Astrocyte of the spinal cord (primary cell): ENCODE data around the gene ZNF598.
A peak's percentile ranks its signal among the peaks of the same experiment; 100 is the strongest.

Experiments
- DNase-seq: peaks from one replicate; pipeline ENCODE4 v3.0.0; 2011; ENCODE audit warnings: low read depth, low spot score
- H3K4me3 ChIP-seq: 2 replicates; pipeline ENCODE4 v1.5.1; 2011; ENCODE audit warnings: low read depth, mild to moderate bottlenecking, low read length, moderate library complexity
- in situ Hi-C: cut with HindIII; loops from 2 replicates; pipeline ENCODE4 v1.10.0; 2017; ENCODE audit warnings: low sequenced_read_pairs
- TF ChIP-seq, protein P1 (sequence below): IDR thresholded peaks from 2 replicates; pipeline ENCODE4 v1.5.1; 2012; ENCODE audit warnings: low read depth, mild to moderate bottlenecking, low read length, inconsistent platforms

ZNF598 gene

DNA sequence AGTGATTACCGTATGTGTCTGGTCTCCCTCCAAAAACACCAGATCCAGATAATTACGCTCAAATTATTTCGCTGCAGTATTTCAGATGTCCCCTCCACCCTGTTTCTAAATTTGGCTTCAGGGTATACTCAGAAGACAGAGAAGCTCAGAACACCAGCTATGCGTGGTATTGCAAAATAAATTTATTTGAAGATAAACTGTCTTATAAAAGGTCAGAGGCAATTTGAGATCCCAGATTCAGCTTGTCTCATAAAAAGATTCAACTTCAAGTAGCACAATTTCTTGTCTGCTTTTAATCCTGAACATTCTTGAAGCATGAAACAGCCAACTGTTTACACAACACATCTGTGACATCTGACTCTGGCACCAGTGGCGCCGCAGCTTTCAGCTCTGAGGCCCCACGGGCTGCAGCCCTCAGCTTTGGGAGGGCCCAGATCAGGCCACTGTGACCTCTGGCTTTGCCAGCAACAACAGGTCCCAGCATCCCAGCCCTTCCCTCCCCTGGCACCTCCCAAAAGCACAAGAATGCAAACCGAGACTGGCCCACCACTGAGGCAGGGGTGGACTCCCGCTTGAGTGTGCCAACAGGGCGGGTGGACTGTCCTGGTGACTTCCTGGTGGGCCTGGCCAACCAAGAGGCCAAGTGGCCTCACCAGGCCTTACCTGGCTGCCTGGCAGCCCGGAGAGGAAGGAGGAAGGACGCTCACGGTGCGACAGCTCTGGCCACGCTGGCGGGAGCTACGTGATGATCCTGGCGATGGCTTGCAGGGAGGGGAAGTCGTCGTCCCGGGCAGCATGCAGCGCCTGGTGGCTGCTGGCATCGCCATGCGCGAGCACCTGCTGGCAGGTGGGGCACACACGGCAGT is 11.9 kb downstream of the ZNF598 start:
- in situ Hi-C loops, result no loop called here
- TF ChIP-seq, protein P1, sequence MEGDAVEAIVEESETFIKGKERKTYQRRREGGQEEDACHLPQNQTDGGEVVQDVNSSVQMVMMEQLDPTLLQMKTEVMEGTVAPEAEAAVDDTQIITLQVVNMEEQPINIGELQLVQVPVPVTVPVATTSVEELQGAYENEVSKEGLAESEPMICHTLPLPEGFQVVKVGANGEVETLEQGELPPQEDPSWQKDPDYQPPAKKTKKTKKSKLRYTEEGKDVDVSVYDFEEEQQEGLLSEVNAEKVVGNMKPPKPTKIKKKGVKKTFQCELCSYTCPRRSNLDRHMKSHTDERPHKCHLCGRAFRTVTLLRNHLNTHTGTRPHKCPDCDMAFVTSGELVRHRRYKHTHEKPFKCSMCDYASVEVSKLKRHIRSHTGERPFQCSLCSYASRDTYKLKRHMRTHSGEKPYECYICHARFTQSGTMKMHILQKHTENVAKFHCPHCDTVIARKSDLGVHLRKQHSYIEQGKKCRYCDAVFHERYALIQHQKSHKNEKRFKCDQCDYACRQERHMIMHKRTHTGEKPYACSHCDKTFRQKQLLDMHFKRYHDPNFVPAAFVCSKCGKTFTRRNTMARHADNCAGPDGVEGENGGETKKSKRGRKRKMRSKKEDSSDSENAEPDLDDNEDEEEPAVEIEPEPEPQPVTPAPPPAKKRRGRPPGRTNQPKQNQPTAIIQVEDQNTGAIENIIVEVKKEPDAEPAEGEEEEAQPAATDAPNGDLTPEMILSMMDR, result no peak
- DNase-seq, result no peak
- no peak overlapping the region for H3K4me3 ChIP-seq

DNA sequence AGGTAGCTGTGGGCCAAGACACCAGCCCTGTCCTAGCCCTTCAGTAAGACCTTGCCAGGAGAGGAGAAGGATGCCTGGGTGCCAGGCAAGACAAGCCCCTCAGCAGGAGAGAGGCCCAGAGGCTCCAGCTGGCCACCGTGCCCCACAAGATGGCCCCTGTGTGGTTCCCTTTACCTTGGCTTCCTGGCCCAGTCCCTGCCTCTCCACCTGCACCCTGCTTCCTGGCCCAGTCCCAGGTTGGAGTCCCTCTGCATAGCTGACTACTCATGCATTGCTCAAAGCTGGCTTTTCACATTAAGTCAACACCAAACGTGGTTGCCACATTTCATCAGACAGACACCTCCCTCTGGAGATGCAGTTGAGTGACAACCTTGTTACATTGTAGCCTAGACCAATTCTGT is 15.9 kb downstream of the ZNF598 start:
- no peak for DNase-seq
- TF ChIP-seq, protein P1, result no peak
- H3K4me3 ChIP-seq, result no peak overlapping the region
- in situ Hi-C loops, result no loop called here

DNA sequence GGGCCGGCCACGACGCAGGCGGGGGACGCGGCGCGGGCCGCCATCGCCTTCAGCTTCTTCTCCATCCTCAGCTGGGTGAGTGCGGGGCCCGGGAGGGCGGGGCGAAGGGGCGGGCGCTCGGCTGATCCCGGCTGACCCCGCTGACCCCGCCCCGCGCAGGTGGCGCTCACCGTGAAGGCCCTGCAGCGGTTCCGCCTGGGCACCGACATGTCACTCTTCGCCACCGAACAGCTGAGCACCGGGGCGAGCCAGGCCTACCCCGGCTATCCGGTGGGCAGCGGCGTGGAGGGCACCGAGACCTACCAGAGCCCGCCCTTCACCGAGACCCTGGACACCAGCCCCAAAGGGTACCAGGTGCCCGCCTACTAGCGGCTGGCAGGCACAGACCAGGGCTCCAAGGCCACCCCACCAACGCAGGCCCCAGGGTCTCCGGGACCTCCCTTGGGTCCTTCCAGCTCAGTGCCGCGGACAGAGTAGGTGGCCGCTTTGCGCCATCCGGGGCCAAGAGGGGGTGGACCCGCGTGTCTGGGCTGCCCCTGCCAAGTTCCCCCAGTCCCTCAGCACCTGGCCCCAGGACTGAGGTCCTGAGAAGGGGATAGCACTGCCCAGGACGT is 16.8 kb downstream of the ZNF598 start:
- DNase-seq, result no peak
- H3K4me3 ChIP-seq, result no peak overlapping the region
- TF ChIP-seq, protein P1, result no peak
- in situ Hi-C loops, result no loop called here

DNA sequence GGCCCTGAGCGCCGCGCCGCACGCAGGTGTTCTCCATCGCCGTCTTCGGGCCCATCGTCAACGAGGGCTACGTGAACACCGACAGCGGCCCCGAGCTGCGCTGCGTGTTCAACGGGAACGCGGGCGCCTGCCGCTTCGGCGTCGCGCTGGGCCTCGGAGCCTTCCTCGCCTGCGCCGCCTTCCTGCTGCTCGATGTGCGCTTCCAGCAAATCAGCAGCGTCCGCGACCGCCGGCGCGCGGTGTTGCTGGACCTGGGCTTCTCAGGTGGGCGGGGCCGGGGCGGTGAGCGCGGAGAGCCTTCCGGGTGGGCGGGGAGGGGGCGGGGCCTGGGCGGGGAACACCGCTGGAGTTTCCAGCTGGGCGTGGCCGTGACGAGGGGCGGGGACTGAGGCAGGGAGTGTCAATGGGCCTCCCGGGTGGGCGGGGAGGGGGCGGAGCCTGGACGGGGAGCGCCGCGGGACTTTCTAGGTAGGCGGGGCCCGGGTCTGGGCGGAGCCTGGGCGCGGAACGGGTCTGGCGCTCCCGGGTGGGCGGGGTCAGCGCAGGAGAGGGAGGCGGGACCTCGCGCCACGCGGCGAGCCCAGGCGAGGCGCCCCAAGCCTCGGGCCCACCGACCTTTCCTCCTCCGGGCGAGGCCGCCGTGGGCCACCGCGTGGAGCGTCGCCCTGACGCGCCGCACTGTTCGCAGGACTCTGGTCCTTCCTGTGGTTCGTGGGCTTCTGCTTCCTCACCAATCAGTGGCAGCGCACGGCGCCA is 17.5 kb downstream of the ZNF598 start:
- in situ Hi-C loops, result no loop called here
- H3K4me3 ChIP-seq, result no peak overlapping the region
- peak; percentile 91 for DNase-seq
- TF ChIP-seq, protein P1, result no peak

DNA sequence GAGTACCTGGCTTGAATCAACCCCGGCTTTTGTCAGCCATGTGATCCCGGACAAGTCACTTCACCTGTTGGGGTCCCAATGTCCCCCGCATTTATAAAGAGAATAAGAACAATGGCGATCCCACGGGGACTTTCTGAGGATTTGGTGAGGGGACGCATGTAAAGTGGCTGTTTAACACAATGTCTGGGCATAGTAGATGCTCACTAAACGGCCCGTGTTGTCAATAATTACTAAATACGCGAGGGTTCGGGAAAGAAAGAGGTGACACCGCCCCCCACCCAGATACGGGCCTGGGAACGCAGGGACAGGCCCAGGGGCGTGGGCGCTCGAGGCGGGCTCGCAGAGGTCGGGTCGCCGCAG is 18.1 kb downstream of the ZNF598 start:
- TF ChIP-seq, protein P1, result no peak
- no peak for DNase-seq
- no peak overlapping the region for H3K4me3 ChIP-seq
- in situ Hi-C loops, result no loop called here

DNA sequence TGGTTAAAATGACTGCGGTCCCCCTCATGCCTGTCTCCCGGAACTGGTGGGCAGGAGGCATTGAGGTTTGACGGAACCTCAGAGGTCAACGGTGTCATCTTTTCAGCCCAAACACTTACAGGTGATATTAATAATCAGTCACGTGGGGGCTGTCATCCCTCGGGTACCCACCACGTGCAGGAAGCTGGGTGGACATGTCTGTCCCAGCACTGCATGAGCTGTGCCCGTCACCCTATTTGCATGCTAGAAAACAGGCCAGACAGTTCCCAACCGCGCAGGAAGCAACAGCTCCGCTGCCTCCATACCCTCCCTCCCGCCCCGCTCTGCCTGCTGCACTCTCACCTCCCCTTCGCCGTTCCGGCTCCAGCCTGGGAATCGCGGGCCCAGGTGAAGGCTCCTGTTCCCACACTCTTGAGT is 18.5 kb downstream of the ZNF598 start:
- DNase-seq, result no peak
- H3K4me3 ChIP-seq, result no peak overlapping the region
- in situ Hi-C loops, result no loop called here
- TF ChIP-seq, protein P1, result no peak
